GM12878 (cell line): ENCODE data around the gene THRB. TPM values are rescaled to one million over a fixed set of nuclear protein-coding genes. Genes with fewer than 3 reads are reported as not detected.

Experiments used
- ATAC-seq: fragments of 200-7000 bp; cut with Tn5 transposase; 3 replicates; pipeline ENCODE4 v1.9.1; 2020; ENCODE audit warnings: mild to moderate bottlenecking, moderate library complexity
- BruUV-seq: library from RNA; stranded (reverse); fragments of 400-500 nt; replicated peaks from 2 replicates; lab custom pipeline; 2021; lab: Mats Ljungman, UMichigan
- CTCF ChIA-PET: fragments of 300-600 bp; sonication (Branson Sonifier 250); formaldehyde crosslinking; extraction: SDS; loops from one replicate; lab custom pipeline; 2021; ENCODE audit warnings: inconsistent platforms; lab: Yijun Ruan, JAX
- POLR2A ChIA-PET: fragments of 350-600 bp; formaldehyde crosslinking; extraction: SDS; loops from one replicate; lab custom pipeline; 2021; ENCODE audit warnings: inconsistent platforms; lab: Charles Lee
- RAD21 ChIA-PET: fragments of 300-600 bp; sonication (Branson Sonifier 250); formaldehyde crosslinking; loops from one replicate; lab custom pipeline; 2023; ENCODE audit warnings: antibody characterized with exemption; ENCODE audit not compliant: unreplicated experiment; lab: Charles Lee
- SMC1A ChIA-PET: fragments of 300-600 bp; sonication (Branson Sonifier 250); formaldehyde crosslinking; loops from one replicate; lab custom pipeline; 2023; ENCODE audit not compliant: unreplicated experiment, uncharacterized antibody; lab: Charles Lee
- DNase-seq: peaks from one replicate; pipeline ENCODE4 v3.0.0-alpha.2; 2011; ENCODE audit warnings: low read depth, low spot score
- FAIRE-seq: peaks from 3 replicates; lab custom pipeline; 2011; peaks lifted over from hg19 to GRCh38; lab: Jason Lieb, UNC
- H2AFZ ChIP-seq: 2 replicates; pipeline ENCODE4 v1.6.0; 2011; ENCODE audit warnings: low read depth, low read length, control low read depth; ENCODE audit not compliant: control insufficient read depth
- H3K27ac ChIP-seq: 2 replicates; pipeline ENCODE4 v1.5.1; 2011; ENCODE audit warnings: control low read depth; ENCODE audit not compliant: control insufficient read depth, insufficient read depth
- H3K27me3 ChIP-seq, 2 experiments: replicated peaks in 1 of 2; 2 replicates each; pipeline versions ENCODE4 v1.6.0 to v1.6.1; 2011; ENCODE audit warnings: low read length in 1 of 2; ENCODE audit not compliant: control insufficient read depth in 2 of 2, insufficient read depth in 2 of 2
- H3K36me3 ChIP-seq, 2 experiments: 2 replicates each; pipeline ENCODE4 v1.5.1; 2011; ENCODE audit warnings: low read length in 1 of 2; ENCODE audit not compliant: control insufficient read depth in 2 of 2, insufficient read depth in 2 of 2
- H3K4me1 ChIP-seq: 2 replicates; pipeline ENCODE4 v1.6.1; 2011; ENCODE audit warnings: mild to moderate bottlenecking, low read length, moderate library complexity, mixed read lengths; ENCODE audit not compliant: control insufficient read depth, insufficient read depth
- H3K4me2 ChIP-seq: 2 replicates; pipeline ENCODE4 v1.6.0; 2011; ENCODE audit warnings: control low read depth; ENCODE audit not compliant: control insufficient read depth, insufficient read depth
- H3K4me3 ChIP-seq: fragments of 200-600 bp; sonication (generic); 2 replicates; pipeline ENCODE4 v1.5.1; 2016
- H3K79me2 ChIP-seq: 2 replicates; pipeline ENCODE4 v1.6.0; 2011; ENCODE audit warnings: low read length; ENCODE audit not compliant: control insufficient read depth, insufficient read depth
- H3K9ac ChIP-seq: 2 replicates; pipeline ENCODE4 v1.8.0; 2011; ENCODE audit warnings: low read length, control low read depth, mixed read lengths; ENCODE audit not compliant: control insufficient read depth, insufficient read depth
- H3K9me3 ChIP-seq: replicated peaks from 3 replicates; pipeline ENCODE4 v1.5.1; 2011; ENCODE audit warnings: mild to moderate bottlenecking, low read length; ENCODE audit not compliant: control insufficient read depth, insufficient read depth
- H4K20me1 ChIP-seq: 2 replicates; pipeline ENCODE4 v1.6.0; 2011; ENCODE audit not compliant: control insufficient read depth, insufficient read depth
- NFIC ChIP-seq: IDR thresholded peaks from 2 replicates; pipeline ENCODE4 v1.6.1; 2012; ENCODE audit warnings: low read depth, mild to moderate bottlenecking, inconsistent platforms, low read length, moderate library complexity
- NFXL1 ChIP-seq: fragments of 450-650 bp; IDR thresholded peaks from 2 replicates; pipeline ENCODE4 v1.6.1; 2017; ENCODE audit warnings: antibody characterized with exemption, mild to moderate bottlenecking, borderline replicate concordance
- RBBP5 ChIP-seq: fragments of 200-600 bp; sonication (generic); conservative IDR thresholded peaks from 2 replicates; pipeline ENCODE4 v1.6.1; 2016
- SREBF1 ChIP-seq: IDR thresholded peaks from 2 replicates; pipeline ENCODE4 v1.6.1; 2012; ENCODE audit warnings: mild to moderate bottlenecking, low read length
- SUPT20H ChIP-seq: IDR thresholded peaks from 2 replicates; pipeline ENCODE4 v1.6.1; 2011; ENCODE audit warnings: low read depth, mild to moderate bottlenecking, low read length, moderate library complexity, borderline replicate concordance; ENCODE audit not compliant: control insufficient read depth
- WRNIP1 ChIP-seq: IDR thresholded peaks from 2 replicates; pipeline ENCODE4 v1.6.1; 2011; ENCODE audit warnings: low read depth, low read length, improper control_type of control experiment, borderline replicate concordance
- ZBTB40 ChIP-seq: fragments of 450-650 bp; IDR thresholded peaks from 2 replicates; pipeline ENCODE4 v1.6.1; 2016; ENCODE audit warnings: mild to moderate bottlenecking, moderate library complexity, borderline replicate concordance
- WGBS: methylation state at CpG from one replicate; pipeline ENCODE4 v1.1.6; 2016; ENCODE audit warnings: low lambda C conversion rate; ENCODE audit not compliant: insufficient replicate concordance, insufficient coverage; ENCODE audit errors: missing lambda C conversion rate; 5-methylcytosine and 5-hydroxymethylcytosine counted together
- in situ Hi-C: fragments of 300-500 bp; cut with MboI; formaldehyde crosslinking; loops from 9 replicates; pipeline ENCODE4 v1.14.3; 2018; ENCODE audit warnings: mixed read lengths
- intact Hi-C: fragments of 100-400 bp; cut with micrococcal nuclease; formaldehyde crosslinking; loops from one replicate; pipeline ENCODE4 v1.14.2; 2022; ENCODE audit not compliant: unreplicated experiment
- polyA plus RNA-seq, 11 experiments: library from polyadenylated mRNA; depleted of rRNA in 4 of 11; unstranded in 6 of 11; stranded (reverse) in 5 of 11; fragments of >200 nt; fragmentation: Nextera tagmentation in 4 of 11; fragmentation: Illumina TruSeq in 1 of 11; extraction: Ambion mirVana in 4 of 11; extraction: Trizol in 1 of 11; gene quantifications; 1 replicate in 1 of 11; 2 replicates in 10 of 11; pipeline versions ENCODE4 v1.2.1 to v1.2.3, GENCODE V29; 2011 to 2016; ENCODE audit warnings: inconsistent platforms in 2 of 11, missing spikeins in 2 of 11, low read depth in 1 of 11
- total RNA-seq, 4 experiments: library from RNA; depleted of rRNA in 3 of 4; stranded (reverse); fragments of >200 nt in 3 of 4; fragmentation: Illumina TruSeq in 1 of 4; extraction: Trizol in 1 of 4; gene quantifications; 2 replicates each; pipeline versions ENCODE4 v1.2.1 to v1.2.3, GENCODE V29; 2013 to 2021

The THRB gene
- total and polyA plus RNA-seq, 10 of the 15 experiments (the other 5 are each of a cell fraction or from before 2014, with no cell fraction given): 0.05 TPM; not detected in 9

- TF ChIP-seq NFXL1: no peak
These were observed 87.8 kb downstream of the THRB start (continued) for GRCh38 chr3:24406900-24407299.

- no peak overlapping the region for H3K27ac ChIP-seq
- RAD21 ChIA-PET: no interaction called here
- H3K79me2 ChIP-seq: no peaks in the 10 kb centered on the region
- no peaks in the 10 kb centered on the region for H3K9me3 ChIP-seq
- POLR2A ChIA-PET: no interaction called here
- ATAC-seq: no peak
- no peak for DNase-seq
- 26% methylated on average over 4 of the region's 4 CpGs for WGBS
- no peaks in the 10 kb centered on the region for H3K27me3 ChIP-seq
- SMC1A ChIA-PET: no interaction called here
- no TSS peak for BruUV-seq
- no peaks in the 10 kb centered on the region for H3K36me3 ChIP-seq
- H3K4me1 ChIP-seq: no peaks in the 10 kb centered on the region
- no peak for FAIRE-seq
- in situ Hi-C loops (no loop called here), intact Hi-C loops (no loop called here)
- TF ChIP-seq RBBP5: no peak
- no peak for TF ChIP-seq NFIC
- TF ChIP-seq WRNIP1: no peak
- TF ChIP-seq ZBTB40: peak; percentile 54; the same call in 1 of the 2 replicates
- TF ChIP-seq SUPT20H: no peak
- TF ChIP-seq SREBF1: no peak
- no peaks in the 10 kb centered on the region for H4K20me1 ChIP-seq
- H3K4me2 ChIP-seq: no peak overlapping the region
- CTCF ChIA-PET: no interaction called here
- no peak overlapping the region for H2AFZ ChIP-seq
- no peak overlapping the region for H3K4me3 ChIP-seq
- no peak overlapping the region for H3K9ac ChIP-seq
These were observed 89.6 kb downstream of the THRB start for GRCh38 chr3:24405057-24405456.
